GM13977 (cell line): ENCODE measurements around the gene RHBDD1.

Experiments
- DNase-seq: peaks from one replicate; pipeline ENCODE4 v3.0.0; 2012; ENCODE audit warnings: low spot score
- CTCF ChIP-seq: IDR thresholded peaks from 2 replicates; pipeline ENCODE4 v1.5.1; 2012; ENCODE audit warnings: mild to moderate bottlenecking, control low read depth; ENCODE audit not compliant: insufficient read depth; ENCODE audit errors: extremely low read depth, missing control alignments
- in situ Hi-C: fragments of 300-500 bp; cut with MboI; formaldehyde crosslinking; loops from one replicate; pipeline ENCODE4 v1.12.0; 2022; ENCODE audit warnings: low sequenced_read_pairs, low pct_unique_long_range_greater_than_20kb, mixed read lengths, inconsistent platforms; ENCODE audit not compliant: unreplicated experiment

The RHBDD1 gene

GRCh38 chr2:226882606-226883005, 46.8 kb downstream of the RHBDD1 start:
- no peak for DNase-seq
- TF ChIP-seq CTCF, result no peak
- in situ Hi-C loops, result no loop called here

GRCh38 chr2:226883296-226883795, 47.5 kb downstream of the RHBDD1 start:
- in situ Hi-C loops, result no loop called here
- no peak for TF ChIP-seq CTCF
- no peak for DNase-seq

GRCh38 chr2:226884166-226884565, 48.3 kb downstream of the RHBDD1 start:
- no peak for TF ChIP-seq CTCF

GRCh38 chr2:226885769-226886435, 50.0 kb downstream of the RHBDD1 start:
- in situ Hi-C loops, result no loop called here
- no peak for TF ChIP-seq CTCF
- DNase-seq, result no peak

More at GRCh38 chr2:226884166-226884565, 48.3 kb downstream of the RHBDD1 start:
- in situ Hi-C loops, result no loop called here
- no peak for DNase-seq

- DNase-seq, result no peak
- in situ Hi-C loops, result no loop called here
- no peak for TF ChIP-seq CTCF
Measured at GRCh38 chr2:226887940-226888339, 52.1 kb downstream of the RHBDD1 start.

- in situ Hi-C loops, result no loop called here
- DNase-seq, result no peak
- TF ChIP-seq CTCF, result no peak
Measured at GRCh38 chr2:226888378-226888965, 52.6 kb downstream of the RHBDD1 start.
